NCI-H1105 treated with DMSO at 0.1 percent for 48 hours (cell line): Measurements from ENCODE around the gene NAALADL2.

Experiments
- DNase-seq: peaks from one replicate; lab custom pipeline; 2025; lab: John Stamatoyannopoulos, UW

Gene NAALADL2

DNA sequence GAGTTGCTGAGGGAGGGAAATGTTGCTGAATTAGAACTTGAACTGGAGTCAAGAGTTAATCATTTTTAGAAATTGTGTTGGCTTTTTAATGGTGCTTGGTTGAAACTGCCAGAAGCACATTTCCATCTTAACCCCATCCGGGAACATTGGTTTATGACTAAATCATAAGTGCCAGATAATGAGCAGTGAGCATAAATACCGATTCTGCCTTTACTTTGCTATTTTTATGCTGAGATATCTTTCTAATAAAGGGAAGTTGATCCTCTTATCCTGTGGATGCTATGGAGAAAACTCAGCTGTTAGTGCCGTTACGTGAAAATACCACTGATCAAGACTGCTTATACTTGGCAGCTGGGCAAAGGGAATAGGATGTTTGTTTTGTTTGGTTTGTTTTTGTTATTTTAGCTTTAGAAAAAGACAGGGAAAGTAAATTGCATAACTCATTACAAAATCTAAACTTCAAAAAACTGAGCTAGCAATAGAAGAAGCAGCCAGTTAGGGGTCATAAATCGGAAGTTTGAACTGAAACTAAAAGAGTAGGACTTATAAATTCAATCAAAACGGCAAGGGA, 813.1 kb downstream of the NAALADL2 start:
- peak; percentile 36 for DNase-seq

DNA sequence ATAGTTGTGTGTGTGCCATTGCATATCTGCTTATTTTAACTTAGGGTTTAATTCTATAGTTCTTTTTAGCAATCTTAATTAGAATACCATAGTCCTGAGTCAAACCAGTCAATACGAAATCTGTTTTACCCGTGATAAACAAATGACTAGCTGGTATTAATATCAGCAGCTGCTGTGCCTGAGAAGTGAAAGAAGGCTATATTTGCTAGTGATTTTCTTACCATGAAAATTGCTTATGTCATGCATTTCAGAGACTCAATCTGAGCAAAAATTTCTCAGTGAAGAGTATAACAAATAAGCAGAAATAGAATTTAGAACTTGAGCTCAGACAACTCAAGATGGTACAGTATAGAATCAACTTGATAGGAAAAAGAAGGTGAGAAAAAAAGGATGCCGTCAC, 820.4 kb downstream of the NAALADL2 start:
- no peak for DNase-seq

DNA sequence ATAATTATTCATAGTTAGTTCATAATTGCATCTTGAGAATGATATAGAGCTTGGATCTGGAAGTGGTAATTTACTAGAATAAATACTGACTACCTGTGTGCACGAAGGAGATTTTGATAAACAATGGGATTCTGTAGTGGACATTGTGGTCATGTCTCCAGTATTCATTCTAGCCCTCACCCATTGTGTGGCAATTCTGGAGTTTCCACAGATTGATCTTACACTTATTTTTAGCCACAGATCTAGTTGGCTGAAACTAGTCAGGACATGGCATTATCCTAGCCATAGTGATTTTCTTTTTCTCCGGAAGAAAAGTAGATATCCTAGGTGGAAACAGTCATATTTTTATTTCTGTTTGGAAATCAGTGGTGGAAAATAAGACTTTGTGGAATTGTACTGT, 833.1 kb downstream of the NAALADL2 start:
- DNase-seq = no peak

GRCh38 chr3:175695251-175695650, 836.1 kb downstream of the NAALADL2 start:
- no peak for DNase-seq

- no peak for DNase-seq
These were observed 843.8 kb downstream of the NAALADL2 start for GRCh38 chr3:175702956-175703355.

GRCh38 chr3:175704366-175705055, 845.4 kb downstream of the NAALADL2 start:
- no peak for DNase-seq

- no peak for DNase-seq
These were observed 854.1 kb downstream of the NAALADL2 start for GRCh38 chr3:175713268-175713667.

- DNase-seq = no peak
These were observed 857.3 kb downstream of the NAALADL2 start for GRCh38 chr3:175716446-175716845.

GRCh38 chr3:175726228-175726627, 867.1 kb downstream of the NAALADL2 start:
- DNase-seq = no peak

GRCh38 chr3:175728566-175728965, 869.4 kb downstream of the NAALADL2 start:
- no peak for DNase-seq

DNA sequence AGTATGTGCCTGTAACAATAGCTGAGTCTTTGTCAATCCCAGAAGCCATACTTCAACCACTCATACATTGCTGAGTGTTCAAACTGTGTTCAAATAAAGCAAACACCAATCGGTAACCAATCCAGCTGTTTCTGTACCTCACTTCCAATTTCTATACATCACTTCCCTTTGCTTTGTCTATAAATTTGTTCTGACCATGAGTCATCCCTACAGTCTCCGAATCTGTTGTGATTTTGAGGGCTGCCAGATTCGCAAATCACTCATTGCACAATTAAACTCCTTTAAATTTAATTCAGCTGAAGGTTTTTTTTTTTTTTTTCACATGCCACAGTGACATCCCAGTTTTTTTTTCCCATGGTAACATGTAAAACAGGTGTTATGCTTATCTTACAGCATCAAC, 870.3 kb downstream of the NAALADL2 start:
- no peak for DNase-seq

DNA sequence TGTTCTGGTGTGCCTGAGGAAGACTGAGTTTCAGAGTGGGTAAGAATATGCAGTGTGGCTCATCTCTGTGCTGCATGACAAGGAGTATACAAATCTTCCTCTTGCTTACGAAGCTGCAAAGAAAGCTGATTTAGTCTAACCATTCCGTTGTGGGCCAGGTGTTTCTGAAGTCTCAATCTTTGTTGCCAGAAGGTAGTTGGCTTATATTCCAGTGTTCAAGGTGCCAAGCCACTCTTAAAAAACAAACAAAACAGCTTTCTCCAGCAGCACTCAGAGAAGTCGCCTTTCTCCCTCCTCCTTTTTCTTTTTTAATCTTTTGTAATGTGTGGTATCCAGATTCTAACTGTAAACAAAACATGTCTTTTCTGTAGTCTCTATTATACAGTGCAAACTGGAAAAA, 872.4 kb downstream of the NAALADL2 start:
- peak; percentile 88 for DNase-seq

- DNase-seq = peak; percentile 77
These were observed 872.9 kb downstream of the NAALADL2 start for GRCh38 chr3:175732017-175732416.

- DNase-seq = no peak
These were observed 876.7 kb downstream of the NAALADL2 start for GRCh38 chr3:175735866-175736265.

GRCh38 chr3:175737646-175738572, 878.8 kb downstream of the NAALADL2 start:
- no peak for DNase-seq

GRCh38 chr3:175741951-175742350, 882.8 kb downstream of the NAALADL2 start:
- DNase-seq = no peak

- no peak for DNase-seq
These were observed 884.7 kb downstream of the NAALADL2 start for GRCh38 chr3:175743733-175744400.

GRCh38 chr3:175746308-175746707, 887.2 kb downstream of the NAALADL2 start:
- no peak for DNase-seq

DNA sequence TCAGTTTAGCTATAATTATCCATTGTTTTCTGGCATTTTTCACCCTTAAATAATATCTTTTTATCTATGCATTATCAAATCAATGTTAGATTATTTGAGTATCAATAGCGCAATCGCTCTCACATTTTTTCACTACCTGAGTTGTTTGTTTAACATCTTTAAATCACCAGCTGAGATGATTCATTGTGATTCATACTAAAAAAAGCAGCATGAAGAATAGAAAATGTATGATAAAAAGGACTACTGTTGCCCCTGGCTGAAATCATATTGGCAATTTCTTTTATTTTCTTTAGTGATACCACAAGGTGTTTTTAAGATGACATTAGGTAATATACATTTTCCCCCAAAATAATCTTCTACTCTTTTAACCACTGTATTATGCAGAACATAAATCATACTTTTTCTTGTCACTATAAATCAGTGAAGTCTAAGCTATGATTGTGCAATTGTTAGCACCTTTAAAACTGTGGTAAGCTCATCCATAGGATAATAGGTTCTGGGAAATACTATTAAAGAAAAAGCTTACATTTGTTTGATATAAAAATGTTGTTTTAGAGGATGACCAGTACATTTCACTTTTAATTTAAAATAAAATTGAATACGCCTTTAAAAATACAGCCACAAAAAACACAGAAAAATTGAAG, 889.1 kb downstream of the NAALADL2 start:
- no peak for DNase-seq

DNA sequence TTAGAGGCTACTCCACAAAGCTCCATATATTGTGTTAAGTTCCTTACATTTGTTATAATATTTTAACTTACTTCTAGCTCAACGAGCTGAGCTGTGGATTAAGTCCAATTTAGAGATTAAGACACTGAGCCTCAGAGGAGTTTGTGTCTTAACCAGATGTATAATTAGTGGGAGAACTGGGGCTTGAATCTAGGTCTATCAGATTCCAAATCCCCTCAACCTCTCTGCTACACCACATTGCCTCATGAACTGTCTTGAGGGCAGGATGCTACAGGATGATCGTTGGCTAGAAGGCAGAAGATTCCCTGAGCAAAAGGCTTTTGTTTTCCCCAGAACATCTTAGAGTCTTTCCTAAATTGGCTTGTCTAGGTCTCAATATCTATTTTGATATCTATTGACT, 890.8 kb downstream of the NAALADL2 start:
- DNase-seq = no peak

- DNase-seq = no peak
These were observed 892.0 kb downstream of the NAALADL2 start for GRCh38 chr3:175751089-175751488.

DNA sequence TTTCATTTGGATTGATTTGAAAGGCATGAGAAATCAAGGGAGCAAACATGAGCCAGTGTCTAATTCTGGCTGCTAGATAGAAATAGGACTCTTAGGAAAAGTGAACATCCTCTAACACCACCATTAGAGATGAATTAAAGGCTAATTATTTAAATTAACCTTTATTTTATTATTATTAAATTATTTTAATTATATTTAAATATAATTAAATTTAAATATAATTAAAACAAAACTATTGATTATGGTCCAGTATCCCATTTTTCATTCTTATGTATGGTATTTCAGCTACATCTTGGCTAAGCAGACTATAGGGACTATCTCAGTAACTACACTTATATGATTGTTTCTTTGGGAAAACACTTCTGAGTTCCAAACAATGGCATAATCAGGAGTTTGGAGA, 904.8 kb downstream of the NAALADL2 start:
- DNase-seq = no peak
